ENCODE measurements around the gene ATP7A. TPM values are rescaled to one million over a fixed set of nuclear protein-coding genes. Genes with fewer than 3 reads are reported as not detected.

ATP7A gene
- polyA plus RNA-seq, 2 of the 4 experiments (the other 2 are of a cell fraction), result 6.5 to 12.2 TPM

- no peak for ATAC-seq
- H3K4me1 ChIP-seq, result no peaks in the 10 kb centered on the region
- no peak for FAIRE-seq
- CTCF ChIA-PET, result no interaction called here
- H3K4me2 ChIP-seq, result no peak overlapping the region
- no peak overlapping the region for H3K27ac ChIP-seq
- DNase-seq (ENCODE audit: low read depth in 1 of 2, low spot score in 1 of 2), result no peak
- H3K4me3 ChIP-seq, result no peak overlapping the region
- WGBS (ENCODE audit: missing lambda C conversion rate), result 91% methylated on average over 4 of the region's 4 CpGs
- POLR2A ChIA-PET, result no interaction called here
- no peak for TF ChIP-seq ELK1 (IDR thresholded peaks at IDR 0.05; ENCODE audit: low read depth, low read length)
- TF ChIP-seq ESRRA (IDR thresholded peaks at IDR 0.05; ENCODE audit: borderline replicate concordance, low read length), result no peak
- TF ChIP-seq TP53 (CRISPR knock-in tag; IDR thresholded peaks at IDR 0.05), result no peak
- TF ChIP-seq CTCF (IDR thresholded peaks at IDR 0.05), result no peak
- no peak for TF ChIP-seq PHF8 (IDR thresholded peaks at IDR 0.05; ENCODE audit: borderline replicate concordance, low read depth)
- TF ChIP-seq MAX (IDR thresholded peaks at IDR 0.05), result no peak
- no peak for TF ChIP-seq CBX8 (IDR thresholded peaks at IDR 0.05)
- TF ChIP-seq EHF (CRISPR knock-in tag; IDR thresholded peaks at IDR 0.05), result no peak
- TF ChIP-seq MAZ (IDR thresholded peaks at IDR 0.05; ENCODE audit: borderline replicate concordance, low read depth, low read length), result no peak
- no peak for TF ChIP-seq CEBPB (IDR thresholded peaks at IDR 0.05)
- no peak for TF ChIP-seq HOXB5 (CRISPR knock-in tag; IDR thresholded peaks at IDR 0.05)
- no peak for TF ChIP-seq SREBF2 (IDR thresholded peaks at IDR 0.05)
- no peak for TF ChIP-seq ZC3H11A (IDR thresholded peaks at IDR 0.05)
- no peak for TF ChIP-seq RARB (CRISPR knock-in tag; IDR thresholded peaks at IDR 0.05)
- H3K9me3 ChIP-seq, result no peaks in the 10 kb centered on the region
Measured at GRCh38 chrX:77979870-77980269, 69.4 kb downstream of the ATP7A start.

- Histone ChIP-seq H3K4me1 (no peaks in the 10 kb centered on the region), H3K4me2 (no peak overlapping the region), H3K4me3 (no peak overlapping the region), H3K27ac (no peak overlapping the region), H3K9me3 (no peaks in the 10 kb centered on the region)
- WGBS (ENCODE audit: missing lambda C conversion rate), result 86% methylated on average over 1 of the region's 1 CpG
- FAIRE-seq, result no peak
- no peak for ATAC-seq
- ChIA-PET CTCF (interaction anchor here (0.8 to 1.0 kb wide), 2 partner anchors 13 to 1733 kb away, joined by 3 read pairs; no protein-coding TSS in a partner anchor), POLR2A (no interaction called here)
- DNase-seq (ENCODE audit: low read depth in 1 of 2, low spot score in 1 of 2), result no peak
- TF ChIP-seq ATOH8 (CRISPR knock-in tag; IDR thresholded peaks at IDR 0.05; ENCODE audit: low read depth), result no peak
- no peak for TF ChIP-seq HEYL (CRISPR knock-in tag; IDR thresholded peaks at IDR 0.05)
- no peak for TF ChIP-seq POLR2AphosphoS2 (conservative IDR thresholded peaks at IDR 0.05; ENCODE audit: low read length)
- no peak for TF ChIP-seq CHD2 (IDR thresholded peaks at IDR 0.05; ENCODE audit: low read length, partially characterized antibody)
- TF ChIP-seq POLR2A (IDR thresholded peaks at IDR 0.05; ENCODE audit: low read length), result no peak
- no peak for TF ChIP-seq ZNF302 (CRISPR knock-in tag; IDR thresholded peaks at IDR 0.05)
- no peak for TF ChIP-seq BCL3 (IDR thresholded peaks at IDR 0.05)
- no peak for TF ChIP-seq EHMT2 (IDR thresholded peaks at IDR 0.05; ENCODE audit: low read depth)
Measured at GRCh38 chrX:78011846-78012245, 101.4 kb downstream of the ATP7A start.
